Liver (tissue), 3 donors: Measurements from ENCODE around the gene DDX52.

Experiments used
- ATF3 ChIP-seq: IDR thresholded peaks from 2 replicates; pipeline ENCODE4 v1.6.1; 2016; ENCODE audit warnings: antibody characterized with exemption
- CTCF ChIP-seq: fragments of 150-350 bp; IDR thresholded peaks from 2 replicates; pipeline ENCODE4 v1.5.1; 2017; ENCODE audit warnings: improper control_type of control experiment, low read depth, low read length; ENCODE audit not compliant: missing input control
- FOXA2 ChIP-seq: IDR thresholded peaks from 2 replicates; pipeline ENCODE4 v1.6.1; 2016; ENCODE audit warnings: antibody characterized with exemption
- GABPA ChIP-seq, 2 donors: IDR thresholded peaks in 1 of 2; conservative IDR thresholded peaks in 1 of 2; 2 replicates each; pipeline ENCODE4 v1.6.1; 2016; ENCODE audit warnings: antibody characterized with exemption in 2 of 2, mild to moderate bottlenecking in 1 of 2, moderate library complexity in 1 of 2
- HNF4G ChIP-seq: IDR thresholded peaks from 2 replicates; pipeline ENCODE4 v1.6.1; 2016; ENCODE audit warnings: antibody characterized with exemption
- JUND ChIP-seq, 2 donors: IDR thresholded peaks; 2 replicates each; pipeline ENCODE4 v1.6.1; 2016; ENCODE audit warnings: antibody characterized with exemption in 2 of 2
- NR2F2 ChIP-seq: IDR thresholded peaks from 2 replicates; pipeline ENCODE4 v1.6.1; 2016; ENCODE audit warnings: antibody characterized with exemption
- REST ChIP-seq: IDR thresholded peaks from 2 replicates; pipeline ENCODE4 v1.6.1; 2016; ENCODE audit warnings: antibody characterized with exemption, mild to moderate bottlenecking
- SP1 ChIP-seq: IDR thresholded peaks from 2 replicates; pipeline ENCODE4 v1.6.1; 2018; ENCODE audit warnings: antibody characterized with exemption, mild to moderate bottlenecking
- TF ChIP-seq, protein P1 (sequence below): IDR thresholded peaks from 2 replicates; pipeline ENCODE4 v1.6.1; 2016; ENCODE audit warnings: antibody characterized with exemption
- donor health status: healthy.
- donor health status: healthy.

DNA sequence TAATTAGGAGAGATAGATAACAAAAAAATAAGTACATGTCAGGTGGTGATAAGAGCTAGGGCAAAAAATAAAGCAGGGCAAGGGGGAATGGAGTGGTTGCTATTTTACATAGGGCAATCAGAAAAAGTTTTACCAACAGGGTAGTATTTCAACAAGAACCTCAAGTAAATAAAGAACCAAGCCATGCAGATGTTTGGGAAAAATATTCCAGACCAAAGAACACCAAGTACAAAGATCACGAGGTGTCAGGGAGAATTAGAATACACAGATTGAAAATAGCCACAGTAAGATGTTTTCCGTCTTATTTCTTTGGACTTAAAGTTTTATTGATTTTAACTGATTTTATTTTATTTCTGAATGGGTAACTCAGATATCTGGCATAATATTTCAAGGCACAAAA is 45.1 kb downstream of the DDX52 start:
- peak; percentile 27 for TF ChIP-seq SP1
- TF ChIP-seq CTCF = no peak
- TF ChIP-seq FOXA2 = peak; percentile 11
- TF ChIP-seq REST = no peak
- TF ChIP-seq GABPA (IDR thresholded peaks at IDR 0.05 in 1 of 2, conservative IDR thresholded peaks at IDR 0.05 in 1 of 2) = no peak
- no peak for TF ChIP-seq JUND (IDR thresholded peaks at IDR 0.05)
- no peak for TF ChIP-seq NR2F2
- TF ChIP-seq, protein P1, sequence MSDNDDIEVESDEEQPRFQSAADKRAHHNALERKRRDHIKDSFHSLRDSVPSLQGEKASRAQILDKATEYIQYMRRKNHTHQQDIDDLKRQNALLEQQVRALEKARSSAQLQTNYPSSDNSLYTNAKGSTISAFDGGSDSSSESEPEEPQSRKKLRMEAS = no peak
- no peak for TF ChIP-seq HNF4G
- no peak for TF ChIP-seq ATF3
